ENCODE results near the gene LRRC14B.
"Not testable (repeated sequence)": the region's sequence is repeated elsewhere in the genome, so short reads cannot be mapped to it uniquely, and the experiment has no call there.

LRRC14B gene

GRCh38 chr5:160921-161802 is 30.1 kb upstream of the LRRC14B start:
- DNase-seq, result no peak

GRCh38 chr5:161803-162110 is 29.5 kb upstream of the LRRC14B start:
- DNase-seq, result no peak

GRCh38 chr5:162190-162564 is 29.1 kb upstream of the LRRC14B start:
- DNase-seq, result no peak

GRCh38 chr5:162565-163337 is 28.5 kb upstream of the LRRC14B start:
- no peak for DNase-seq

GRCh38 chr5:163338-163620 is 28.0 kb upstream of the LRRC14B start:
- DNase-seq, result no peak

GRCh38 chr5:163841-164240 is 27.5 kb upstream of the LRRC14B start:
- no peak for DNase-seq

GRCh38 chr5:164244-164643 is 27.1 kb upstream of the LRRC14B start:
- no peak for DNase-seq

GRCh38 chr5:164783-165182 is 26.5 kb upstream of the LRRC14B start:
- not testable (repeated sequence) for DNase-seq

GRCh38 chr5:166441-167372 is 24.6 kb upstream of the LRRC14B start:
- DNase-seq, result no peak

GRCh38 chr5:167511-167910 is 23.8 kb upstream of the LRRC14B start:
- DNase-seq, result no peak

- peak; percentile 97 for DNase-seq
Observed at GRCh38 chr5:167982-168660, 23.2 kb upstream of the LRRC14B start.

- DNase-seq, result no peak
Observed at GRCh38 chr5:169071-169727, 22.1 kb upstream of the LRRC14B start.

GRCh38 chr5:169728-170094 is 21.6 kb upstream of the LRRC14B start:
- DNase-seq, result no peak

- DNase-seq, result no peak
Observed at GRCh38 chr5:170971-171800, 20.1 kb upstream of the LRRC14B start.

GRCh38 chr5:171801-172331 is 19.4 kb upstream of the LRRC14B start:
- DNase-seq, result no peak

GRCh38 chr5:172421-172820 is 18.9 kb upstream of the LRRC14B start:
- DNase-seq, result no peak

GRCh38 chr5:172841-173251 is 18.4 kb upstream of the LRRC14B start:
- no peak for DNase-seq

GRCh38 chr5:173392-174290 is 17.7 kb upstream of the LRRC14B start:
- DNase-seq, result no peak

GRCh38 chr5:174291-174600 is 17.0 kb upstream of the LRRC14B start:
- DNase-seq, result no peak

GRCh38 chr5:174876-175465 is 16.3 kb upstream of the LRRC14B start:
- DNase-seq, result no peak
